GM23248 (cell line): ENCODE measurements around the gene HLCS.

Experiments
- EZH2 ChIP-seq: fragments of 200-600 bp; sonication (generic); IDR thresholded peaks from 2 replicates; pipeline ENCODE4 v1.6.1; 2018; ENCODE audit warnings: antibody characterized with exemption, mild to moderate bottlenecking; ENCODE audit not compliant: insufficient read depth, poor library complexity, severe bottlenecking
- EZH2phosphoT487 ChIP-seq: fragments of 200-600 bp; sonication (generic); IDR thresholded peaks from 2 replicates; pipeline ENCODE4 v1.6.1; 2018; ENCODE audit warnings: antibody characterized with exemption, moderate library complexity, mild to moderate bottlenecking, low read depth; ENCODE audit not compliant: insufficient read depth

DNA sequence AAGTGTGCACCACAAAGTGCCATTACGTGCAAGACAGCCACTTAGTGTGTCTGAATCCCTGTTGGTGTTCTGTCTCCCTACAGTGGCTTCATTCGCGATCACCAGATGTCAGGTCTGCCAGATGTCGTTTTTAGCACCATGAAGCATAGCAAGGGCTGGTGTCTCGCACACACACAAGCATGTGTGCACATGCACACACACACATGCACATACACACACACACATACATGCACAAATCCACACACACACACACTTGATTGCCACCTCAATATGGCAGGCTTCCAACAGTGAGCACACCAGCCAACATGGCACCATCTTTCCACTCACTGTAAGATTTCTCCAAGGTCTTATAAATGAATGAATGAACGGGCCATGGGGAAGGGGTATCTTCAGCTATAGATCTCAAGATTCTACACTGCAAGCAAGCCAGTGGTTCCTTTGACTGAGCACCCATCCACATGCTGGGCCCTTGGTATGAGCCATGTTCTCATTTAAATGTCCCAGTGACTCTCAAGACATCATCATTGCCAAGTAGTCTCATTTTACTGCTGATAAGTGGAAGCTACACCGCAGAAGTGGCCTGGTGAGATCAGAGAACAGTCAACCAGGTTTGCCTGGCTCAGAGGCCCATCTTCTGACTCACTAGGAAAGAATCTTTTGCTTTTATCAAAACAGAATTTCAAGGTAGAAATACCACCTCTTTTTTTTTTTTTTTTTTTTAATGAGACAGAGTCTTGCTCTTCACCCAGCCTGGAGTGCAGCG is 182.7 kb downstream of the HLCS start:
- no peak for TF ChIP-seq EZH2
- no peak for TF ChIP-seq EZH2phosphoT487
